Smooth muscle cell (in vitro differentiated cells): Measurements from ENCODE around the gene ANKRD39. TPM values are rescaled to one million over a fixed set of nuclear protein-coding genes. Genes with fewer than 3 reads are reported as not detected.
"Not testable (repeated sequence)": the region's sequence is repeated elsewhere in the genome, so short reads cannot be mapped to it uniquely, and the experiment has no call there.

Experiments used
- DNase-seq: peaks from one replicate; lab custom pipeline; 2025; ENCODE audit not compliant: unreplicated experiment; lab: John Stamatoyannopoulos, UW
- H2AFZ ChIP-seq: fragments of 200-600 bp; sonication (generic); 2 replicates; pipeline ENCODE4 v1.6.0; 2016; ENCODE audit warnings: antibody characterized with exemption, low read depth, mild to moderate bottlenecking
- H3F3A ChIP-seq: fragments of 200-600 bp; sonication (generic); 2 replicates; pipeline ENCODE4 v1.6.0; 2017; ENCODE audit warnings: antibody characterized with exemption, low read depth
- H3K27ac ChIP-seq: fragments of 200-600 bp; sonication (generic); 2 replicates; pipeline ENCODE4 v1.5.1; 2016; ENCODE audit warnings: low read depth, mild to moderate bottlenecking
- H3K27me3 ChIP-seq: fragments of 200-600 bp; sonication (generic); 2 replicates; pipeline ENCODE4 v1.6.1; 2016; ENCODE audit warnings: low read depth, mild to moderate bottlenecking
- H3K36me3 ChIP-seq: fragments of 200-600 bp; sonication (generic); 2 replicates; pipeline ENCODE4 v1.5.1; 2016; ENCODE audit warnings: low read depth
- H3K4me1 ChIP-seq: fragments of 200-600 bp; sonication (generic); 2 replicates; pipeline ENCODE4 v1.5.1; 2016; ENCODE audit warnings: low read depth
- H3K4me2 ChIP-seq: fragments of 200-600 bp; sonication (generic); 2 replicates; pipeline ENCODE4 v1.6.0; 2016; ENCODE audit warnings: mild to moderate bottlenecking
- H3K4me3 ChIP-seq: fragments of 200-600 bp; sonication (generic); 2 replicates; pipeline ENCODE4 v1.5.1; 2016; ENCODE audit warnings: mild to moderate bottlenecking
- H3K79me2 ChIP-seq: fragments of 200-600 bp; sonication (generic); 2 replicates; pipeline ENCODE4 v1.6.0; 2016; ENCODE audit warnings: low read depth, mild to moderate bottlenecking
- H3K9ac ChIP-seq: fragments of 200-600 bp; sonication (generic); 2 replicates; pipeline ENCODE4 v1.6.0; 2016; ENCODE audit warnings: low read depth
- H3K9me3 ChIP-seq: fragments of 200-600 bp; sonication (generic); replicated peaks from 2 replicates; pipeline ENCODE4 v1.5.1; 2016; ENCODE audit warnings: low read depth
- H4K20me1 ChIP-seq: fragments of 200-600 bp; sonication (generic); 2 replicates; pipeline ENCODE4 v1.6.0; 2016; ENCODE audit warnings: low read depth
- WGBS: methylation state at CpG from one replicate; pipeline ENCODE4 v1.1.7; 2016; ENCODE audit warnings: low lambda C conversion rate; 5-methylcytosine and 5-hydroxymethylcytosine counted together
- polyA plus RNA-seq: library from polyadenylated mRNA; unstranded; fragments of >200 nt; fragmentation: Nextera tagmentation; extraction: Ambion mirVana; gene quantifications from 2 replicates; pipeline ENCODE4 v1.2.1, GENCODE V29; 2016
- total RNA-seq: library from RNA; depleted of rRNA; stranded (reverse); fragments of >200 nt; gene quantifications from 2 replicates; pipeline ENCODE4 v1.2.3, GENCODE V29; 2014
- TF ChIP-seq, protein P1 (sequence below): fragments of 200-600 bp; sonication (generic); IDR thresholded peaks from 2 replicates; pipeline ENCODE4 v1.5.1; 2017; ENCODE audit warnings: borderline replicate concordance, mild to moderate bottlenecking, antibody characterized with exemption; ENCODE audit not compliant: insufficient read depth, poor library complexity, severe bottlenecking

Gene ANKRD39
- total and polyA plus RNA-seq, 2 experiments from 2014 or later, result 7.9 to 16.5 TPM

DNA sequence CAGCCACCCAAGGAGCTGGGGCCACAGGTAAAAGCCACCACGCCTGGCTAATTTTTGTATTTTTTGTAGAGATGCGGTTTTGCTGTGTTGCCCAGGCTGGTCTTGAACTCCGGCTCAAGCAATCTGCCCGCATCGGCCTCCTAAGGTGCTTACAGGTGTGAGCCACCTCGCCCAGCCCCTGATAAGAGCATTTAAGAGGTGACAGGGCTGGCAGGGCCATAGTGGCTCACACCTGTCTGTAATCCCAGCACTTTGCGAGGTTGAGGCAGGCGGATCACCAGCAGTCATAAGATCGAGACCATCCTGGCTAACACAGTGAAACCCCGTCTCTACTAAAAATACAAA is 50.7 kb downstream of the ANKRD39 start:
- WGBS, result 92% methylated on average over 10 of the region's 10 CpGs
- Histone ChIP-seq H3K4me2 (no peak overlapping the region), H3K27ac (no peak overlapping the region), H3K27me3 (no peaks in the 10 kb centered on the region), H2AFZ (no peak overlapping the region), H3K79me2 (no peaks in the 10 kb centered on the region), H3F3A (no peaks in the 10 kb centered on the region), H3K4me1 (peaks cover 3% of the 10 kb centered on the region), H3K9ac (no peak overlapping the region), H3K9me3 (no peaks in the 10 kb centered on the region), H3K36me3 (no peaks in the 10 kb centered on the region), H4K20me1 (no peaks in the 10 kb centered on the region), H3K4me3 (no peak overlapping the region)
- TF ChIP-seq, protein P1, sequence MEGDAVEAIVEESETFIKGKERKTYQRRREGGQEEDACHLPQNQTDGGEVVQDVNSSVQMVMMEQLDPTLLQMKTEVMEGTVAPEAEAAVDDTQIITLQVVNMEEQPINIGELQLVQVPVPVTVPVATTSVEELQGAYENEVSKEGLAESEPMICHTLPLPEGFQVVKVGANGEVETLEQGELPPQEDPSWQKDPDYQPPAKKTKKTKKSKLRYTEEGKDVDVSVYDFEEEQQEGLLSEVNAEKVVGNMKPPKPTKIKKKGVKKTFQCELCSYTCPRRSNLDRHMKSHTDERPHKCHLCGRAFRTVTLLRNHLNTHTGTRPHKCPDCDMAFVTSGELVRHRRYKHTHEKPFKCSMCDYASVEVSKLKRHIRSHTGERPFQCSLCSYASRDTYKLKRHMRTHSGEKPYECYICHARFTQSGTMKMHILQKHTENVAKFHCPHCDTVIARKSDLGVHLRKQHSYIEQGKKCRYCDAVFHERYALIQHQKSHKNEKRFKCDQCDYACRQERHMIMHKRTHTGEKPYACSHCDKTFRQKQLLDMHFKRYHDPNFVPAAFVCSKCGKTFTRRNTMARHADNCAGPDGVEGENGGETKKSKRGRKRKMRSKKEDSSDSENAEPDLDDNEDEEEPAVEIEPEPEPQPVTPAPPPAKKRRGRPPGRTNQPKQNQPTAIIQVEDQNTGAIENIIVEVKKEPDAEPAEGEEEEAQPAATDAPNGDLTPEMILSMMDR, result no peak
- DNase-seq, result no peak

DNA sequence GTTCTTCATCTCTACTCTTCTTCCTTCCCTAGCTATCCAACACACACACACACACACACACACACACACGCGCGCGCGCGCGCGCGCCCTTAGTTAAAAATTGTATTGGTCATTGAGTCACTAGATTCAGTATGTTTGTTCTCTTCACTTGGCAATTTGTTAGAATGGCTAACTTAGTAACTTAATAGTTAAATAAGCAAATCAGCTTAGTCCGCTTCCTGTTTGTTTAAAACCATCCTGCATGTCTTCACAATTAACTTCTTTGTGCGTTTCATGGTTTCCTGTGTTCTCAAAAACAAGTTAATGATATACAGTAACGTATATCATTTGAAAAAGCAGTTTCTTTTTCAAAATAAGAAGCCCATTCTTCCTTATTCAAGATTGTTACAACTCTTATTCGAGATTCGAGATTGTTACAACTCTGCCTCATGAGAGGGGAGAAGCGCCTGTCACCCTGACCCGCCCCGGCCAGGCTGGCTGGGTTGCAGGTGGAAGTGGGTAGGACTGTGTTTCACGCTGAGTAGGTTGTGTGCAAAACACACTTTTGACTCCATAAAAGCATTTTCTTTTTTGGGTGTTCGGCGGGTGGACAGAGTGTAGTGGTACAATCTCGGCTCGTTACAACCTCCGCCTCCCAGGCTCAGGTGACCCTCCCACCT is 51.2 kb downstream of the ANKRD39 start:
- no peak overlapping the region for H2AFZ ChIP-seq
- H3K27ac ChIP-seq, result no peak overlapping the region
- H3K27me3 ChIP-seq, result no peaks in the 10 kb centered on the region
- no peaks in the 10 kb centered on the region for H3K9me3 ChIP-seq
- no peaks in the 10 kb centered on the region for H3K79me2 ChIP-seq
- TF ChIP-seq, protein P1, result no peak
- H3K9ac ChIP-seq, result no peak overlapping the region
- H4K20me1 ChIP-seq, result no peaks in the 10 kb centered on the region
- H3K4me3 ChIP-seq, result no peak overlapping the region
- no peaks in the 10 kb centered on the region for H3F3A ChIP-seq
- peaks cover 3% of the 10 kb centered on the region for H3K4me1 ChIP-seq
- 97% methylated on average over 23 of the region's 23 CpGs for WGBS
- DNase-seq, result no peak
- H3K36me3 ChIP-seq, result no peaks in the 10 kb centered on the region
- no peak overlapping the region for H3K4me2 ChIP-seq

DNA sequence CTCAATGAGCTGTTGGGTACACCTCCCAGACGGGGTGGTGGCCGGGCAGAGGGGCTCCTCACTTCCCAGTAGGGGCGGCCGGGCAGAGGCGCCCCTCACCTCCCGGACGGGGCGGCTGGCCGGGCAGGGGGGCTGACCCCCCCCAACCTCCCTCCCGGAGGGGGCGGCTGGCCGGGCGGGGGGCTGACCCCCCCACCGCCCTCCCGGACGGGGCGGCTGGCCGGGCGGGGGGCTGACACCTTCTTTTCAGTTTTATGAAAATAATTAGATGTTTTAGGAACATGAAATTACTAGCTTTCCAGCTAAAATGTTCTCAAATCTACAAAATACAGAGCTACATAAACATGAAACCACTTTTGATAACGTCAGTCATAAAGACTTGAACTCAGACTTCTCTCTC is 51.9 kb downstream of the ANKRD39 start:
- 91% methylated on average over 3 of the region's 20 CpGs for WGBS
- H3K27ac ChIP-seq, H4K20me1 ChIP-seq, H3K9ac ChIP-seq, H3K4me2 ChIP-seq, H3K4me3 ChIP-seq, H3K27me3 ChIP-seq, DNase-seq, H2AFZ ChIP-seq, H3K4me1 ChIP-seq, H3K36me3 ChIP-seq, H3K79me2 ChIP-seq, H3F3A ChIP-seq, H3K9me3 ChIP-seq: not testable (repeated sequence)

DNA sequence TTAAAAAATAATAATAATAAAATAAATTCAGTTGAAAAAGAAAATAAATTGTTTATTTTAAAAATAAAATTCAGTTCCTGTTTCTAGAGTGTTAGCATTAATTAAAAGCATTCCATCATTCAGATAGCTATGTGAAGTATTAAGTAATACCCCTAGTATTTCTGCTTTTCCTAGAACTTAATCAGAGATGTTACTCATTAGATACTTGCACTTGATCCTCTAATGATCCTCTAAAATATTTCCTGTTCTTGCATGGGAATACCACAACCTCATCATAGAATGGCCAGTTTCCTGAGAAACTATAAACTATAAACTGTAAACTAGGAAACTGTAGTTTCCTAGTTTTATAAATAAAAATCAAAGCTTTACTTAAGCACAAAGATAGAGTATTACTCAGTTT is 52.8 kb downstream of the ANKRD39 start:
- Histone ChIP-seq H3K4me2 (no peak overlapping the region), H3K4me1 (peaks cover 3% of the 10 kb centered on the region)
- no peak for DNase-seq

More for the DNA sequence above, 52.8 kb downstream of the ANKRD39 start:
- no peaks in the 10 kb centered on the region for H3K79me2 ChIP-seq
- no peaks in the 10 kb centered on the region for H3K27me3 ChIP-seq
- TF ChIP-seq, protein P1, result no peak
- H2AFZ ChIP-seq, result no peak overlapping the region
- H3K27ac ChIP-seq, result no peak overlapping the region
- H3K9ac ChIP-seq, result no peak overlapping the region
- H3K36me3 ChIP-seq, result no peaks in the 10 kb centered on the region
- H3K9me3 ChIP-seq, result no peaks in the 10 kb centered on the region
- no peak overlapping the region for H3K4me3 ChIP-seq
- no peaks in the 10 kb centered on the region for H4K20me1 ChIP-seq
- H3F3A ChIP-seq, result no peaks in the 10 kb centered on the region
